K562 (cell line): ENCODE results near the gene KIF21A. TPM values are rescaled to one million over a fixed set of nuclear protein-coding genes. Genes with fewer than 3 reads are reported as not detected.

ENCODE experiments used
- ATF4 ChIP-seq: fragments of 450-650 bp; formaldehyde crosslinking; IDR thresholded peaks from 2 replicates; pipeline ENCODE4 v1.4.0; 2022; ENCODE audit warnings: mild to moderate bottlenecking, moderate library complexity
- CHD4 ChIP-seq: fragments of 200-600 bp; sonication (generic); IDR thresholded peaks from 3 replicates; pipeline ENCODE4 v1.6.1; 2012; ENCODE audit warnings: low read depth, mild to moderate bottlenecking, mixed read lengths, low read length, inconsistent platforms; ENCODE audit not compliant: insufficient read depth, insufficient replicate concordance, poor library complexity, severe bottlenecking
- CREB3 ChIP-seq: fragments of 450-650 bp; conservative IDR thresholded peaks from 2 replicates; pipeline ENCODE4 v1.6.1; 2016; ENCODE audit warnings: missing genetic modification characterization, low read depth, mild to moderate bottlenecking, missing compliant biosample characterization, moderate library complexity
- DPF2 ChIP-seq: fragments of 450-650 bp; IDR thresholded peaks from 2 replicates; pipeline ENCODE4 v1.6.1; 2016
- HNRNPL ChIP-seq: fragments of 200-400 bp; formaldehyde crosslinking; IDR thresholded peaks from 2 replicates; pipeline ENCODE4 v1.6.1; 2017; ENCODE audit warnings: low read depth, mild to moderate bottlenecking, low read length
- KLF6 ChIP-seq: fragments of 250-450 bp; sonication (Bioruptor Pico); IDR thresholded peaks from 2 replicates; pipeline ENCODE4 v1.4.0; 2020; ENCODE audit warnings: mild to moderate bottlenecking, moderate library complexity, borderline replicate concordance
- RBM22 ChIP-seq: fragments of 200-400 bp; formaldehyde crosslinking; IDR thresholded peaks from 2 replicates; pipeline ENCODE4 v1.6.1; 2018; ENCODE audit warnings: low read length, low read depth; ENCODE audit not compliant: poor library complexity, severe bottlenecking
- ZNF407 ChIP-seq: fragments of 450-650 bp; IDR thresholded peaks from 2 replicates; pipeline ENCODE4 v1.6.1; 2016; ENCODE audit warnings: low read depth
- polyA plus RNA-seq, 8 experiments: library from polyadenylated mRNA; depleted of rRNA in 4 of 8; stranded (reverse) in 5 of 8; unstranded in 3 of 8; fragments of >200 nt; fragmentation: Nextera tagmentation in 2 of 8; fragmentation: Illumina TruSeq in 1 of 8; extraction: Ambion mirVana in 2 of 8; extraction: Trizol in 1 of 8; gene quantifications; 2 replicates each; pipeline versions ENCODE4 v1.2.1 to v1.2.3, GENCODE V29; 2011 to 2014; ENCODE audit warnings: inconsistent platforms in 1 of 8, missing spikeins in 1 of 8
- total RNA-seq, 7 experiments: library from RNA; depleted of rRNA in 6 of 7; stranded (reverse); fragments of >200 nt in 6 of 7; fragmentation: Illumina TruSeq in 2 of 7; extraction: Trizol in 2 of 7; gene quantifications; 2 replicates each; pipeline versions ENCODE4 v1.2.1 to v1.2.3, GENCODE V29; 2011 to 2021; ENCODE audit warnings: low replicate concordance in 1 of 7

The KIF21A gene
- total and polyA plus RNA-seq, 9 of the 15 experiments (the other 6 are each of a cell fraction or from before 2014, with no cell fraction given), result 17.7 to 45.0 (median 30.3) TPM

- no peak for TF ChIP-seq ZNF407
- no peak for TF ChIP-seq CREB3 (tag)
- no peak for TF ChIP-seq CHD4
- TF ChIP-seq DPF2, result no peak
- no peak for TF ChIP-seq HNRNPL
- TF ChIP-seq ATF4 (CRISPR knock-in tag), result no peak
- TF ChIP-seq KLF6 (CRISPR knock-in tag), result no peak
- TF ChIP-seq RBM22, result no peak
Observed at GRCh38 chr12:39413836-39414771, 28.8 kb downstream of the KIF21A start (continued).
